GM20000 (cell line): ENCODE measurements around the gene FGB.

ENCODE experiments used
- DNase-seq: peaks from one replicate; pipeline ENCODE4 v3.0.0; 2012; ENCODE audit warnings: low spot score
- TF ChIP-seq, protein P1 (sequence below): IDR thresholded peaks from 2 replicates; pipeline ENCODE4 v1.5.1; 2012; ENCODE audit warnings: mild to moderate bottlenecking, control low read depth; ENCODE audit errors: extremely low read depth, missing control alignments

FGB gene

GRCh38 chr4:154608361-154609252 is 45.8 kb downstream of the FGB start:
- TF ChIP-seq, protein P1, sequence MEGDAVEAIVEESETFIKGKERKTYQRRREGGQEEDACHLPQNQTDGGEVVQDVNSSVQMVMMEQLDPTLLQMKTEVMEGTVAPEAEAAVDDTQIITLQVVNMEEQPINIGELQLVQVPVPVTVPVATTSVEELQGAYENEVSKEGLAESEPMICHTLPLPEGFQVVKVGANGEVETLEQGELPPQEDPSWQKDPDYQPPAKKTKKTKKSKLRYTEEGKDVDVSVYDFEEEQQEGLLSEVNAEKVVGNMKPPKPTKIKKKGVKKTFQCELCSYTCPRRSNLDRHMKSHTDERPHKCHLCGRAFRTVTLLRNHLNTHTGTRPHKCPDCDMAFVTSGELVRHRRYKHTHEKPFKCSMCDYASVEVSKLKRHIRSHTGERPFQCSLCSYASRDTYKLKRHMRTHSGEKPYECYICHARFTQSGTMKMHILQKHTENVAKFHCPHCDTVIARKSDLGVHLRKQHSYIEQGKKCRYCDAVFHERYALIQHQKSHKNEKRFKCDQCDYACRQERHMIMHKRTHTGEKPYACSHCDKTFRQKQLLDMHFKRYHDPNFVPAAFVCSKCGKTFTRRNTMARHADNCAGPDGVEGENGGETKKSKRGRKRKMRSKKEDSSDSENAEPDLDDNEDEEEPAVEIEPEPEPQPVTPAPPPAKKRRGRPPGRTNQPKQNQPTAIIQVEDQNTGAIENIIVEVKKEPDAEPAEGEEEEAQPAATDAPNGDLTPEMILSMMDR: no peak

DNA sequence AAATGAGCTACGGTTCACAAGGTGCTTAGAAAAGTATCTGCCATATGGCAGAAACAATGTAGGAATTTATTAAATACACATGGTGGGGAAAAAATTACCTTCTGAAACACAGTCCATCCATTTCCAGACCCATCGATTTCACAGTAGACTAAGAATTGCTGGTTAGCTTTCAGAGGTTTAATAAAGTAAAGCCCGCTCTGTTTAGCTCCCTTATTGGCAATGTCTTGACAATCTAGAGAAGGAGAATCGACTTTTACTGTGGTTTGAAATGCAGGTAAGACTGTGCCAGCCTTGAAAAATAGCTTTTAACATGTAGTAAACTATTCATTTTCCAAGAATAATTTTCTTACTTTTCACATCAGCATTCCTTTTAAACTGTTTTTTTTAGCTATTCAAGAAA is 46.7 kb downstream of the FGB start:
- no peak for DNase-seq
- TF ChIP-seq, protein P1: no peak

More at GRCh38 chr4:154608361-154609252, 45.8 kb downstream of the FGB start:
- DNase-seq: no peak

- no peak for DNase-seq
- TF ChIP-seq, protein P1: no peak
Observed at GRCh38 chr4:154610582-154610981, 47.8 kb downstream of the FGB start.

DNA sequence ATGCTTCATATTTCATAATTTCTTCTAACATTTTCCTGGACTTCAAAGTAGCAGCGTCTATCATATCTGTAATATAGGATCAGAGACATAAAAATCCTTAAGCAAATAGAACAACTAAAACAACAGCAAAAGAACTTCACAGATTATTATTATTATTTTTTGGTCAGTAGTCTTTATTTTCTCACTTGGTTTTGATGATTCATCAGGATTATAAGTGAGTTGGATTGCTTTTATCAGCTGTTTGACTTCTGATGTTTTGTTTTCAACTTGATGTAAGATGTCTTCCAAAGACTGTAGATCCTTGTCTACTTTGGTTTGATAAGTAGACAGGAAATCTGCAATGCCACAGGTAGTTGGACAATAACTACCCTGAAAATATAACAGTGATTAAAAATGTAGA is 49.0 kb downstream of the FGB start:
- TF ChIP-seq, protein P1: no peak
- DNase-seq: no peak

DNA sequence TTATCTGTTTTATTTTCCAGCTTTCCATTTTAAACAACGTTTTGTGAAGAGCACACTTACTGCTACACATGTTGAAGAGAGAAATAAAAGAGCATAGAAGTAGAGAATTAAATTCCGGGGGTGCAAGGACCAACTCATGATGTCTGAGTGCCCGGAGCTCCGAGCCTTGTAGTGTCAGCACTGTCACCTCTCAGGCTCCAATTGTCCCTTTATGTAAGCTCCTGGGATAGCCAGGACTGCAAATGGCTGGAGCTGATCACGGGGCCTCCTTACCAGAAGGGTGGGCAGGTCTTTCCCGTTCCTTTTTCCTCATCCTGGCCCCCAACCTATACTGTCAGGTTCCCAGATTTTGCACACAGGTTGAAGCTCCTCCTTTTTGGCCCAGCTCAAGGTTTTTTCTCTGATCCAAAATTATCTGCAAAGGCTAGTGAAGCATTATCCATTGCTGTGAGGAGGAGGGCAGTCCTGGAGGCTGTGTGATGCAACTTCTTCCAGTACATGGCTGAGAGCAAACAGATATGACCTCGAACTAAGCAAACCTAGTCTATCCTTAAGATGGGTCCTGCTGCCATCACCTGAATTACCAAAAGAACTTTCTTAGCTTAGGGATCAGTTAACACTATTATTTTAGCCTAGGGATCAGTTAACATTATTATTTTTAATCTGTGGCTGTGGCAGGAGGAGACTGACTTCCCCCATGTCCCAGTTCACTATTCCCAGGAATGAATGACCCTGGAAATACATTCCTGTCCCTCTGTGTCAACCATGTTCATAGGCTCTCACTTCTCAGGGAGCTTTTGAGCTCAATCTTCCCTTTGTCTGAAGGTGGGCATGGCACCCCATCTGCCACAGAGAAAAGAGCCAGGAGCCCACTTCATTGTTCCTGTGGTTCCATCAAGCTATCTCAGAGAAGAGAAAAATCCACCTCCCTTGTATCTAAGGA is 49.9 kb downstream of the FGB start, which contains the start of gene FGG:
Gene FGG, minus strand, starts transcription at position 185 of the 943 bp plus-strand sequence. Its CDS starts 47 bp downstream, at position 138.
- DNase-seq: no peak
- TF ChIP-seq, protein P1: no peak

- no peak for DNase-seq
- TF ChIP-seq, protein P1: no peak
Observed at GRCh38 chr4:154614306-154614705, 51.5 kb downstream of the FGB start.
